ENCODE measurements around the gene C10orf67. TPM values are rescaled to one million over a fixed set of nuclear protein-coding genes. Genes with fewer than 3 reads are reported as not detected.
"Not testable (repeated sequence)": the region's sequence is repeated elsewhere in the genome, so short reads cannot be mapped to it uniquely, and the experiment has no call there.

Gene C10orf67
- total RNA-seq, 1 donor from 2014 or later: not detected

- no peak overlapping the region for H3K4me3 Mint-ChIP-seq (ENCODE audit: unreplicated experiment)
- no peaks in the 10 kb centered on the region for H3K36me3 Mint-ChIP-seq (ENCODE audit: low read depth)
- H3K27ac Mint-ChIP-seq (ENCODE audit: unreplicated experiment): no peak overlapping the region
- DNase-seq (ENCODE audit: low spot score): no peak
- TF ChIP-seq, protein P1, sequence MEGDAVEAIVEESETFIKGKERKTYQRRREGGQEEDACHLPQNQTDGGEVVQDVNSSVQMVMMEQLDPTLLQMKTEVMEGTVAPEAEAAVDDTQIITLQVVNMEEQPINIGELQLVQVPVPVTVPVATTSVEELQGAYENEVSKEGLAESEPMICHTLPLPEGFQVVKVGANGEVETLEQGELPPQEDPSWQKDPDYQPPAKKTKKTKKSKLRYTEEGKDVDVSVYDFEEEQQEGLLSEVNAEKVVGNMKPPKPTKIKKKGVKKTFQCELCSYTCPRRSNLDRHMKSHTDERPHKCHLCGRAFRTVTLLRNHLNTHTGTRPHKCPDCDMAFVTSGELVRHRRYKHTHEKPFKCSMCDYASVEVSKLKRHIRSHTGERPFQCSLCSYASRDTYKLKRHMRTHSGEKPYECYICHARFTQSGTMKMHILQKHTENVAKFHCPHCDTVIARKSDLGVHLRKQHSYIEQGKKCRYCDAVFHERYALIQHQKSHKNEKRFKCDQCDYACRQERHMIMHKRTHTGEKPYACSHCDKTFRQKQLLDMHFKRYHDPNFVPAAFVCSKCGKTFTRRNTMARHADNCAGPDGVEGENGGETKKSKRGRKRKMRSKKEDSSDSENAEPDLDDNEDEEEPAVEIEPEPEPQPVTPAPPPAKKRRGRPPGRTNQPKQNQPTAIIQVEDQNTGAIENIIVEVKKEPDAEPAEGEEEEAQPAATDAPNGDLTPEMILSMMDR (IDR thresholded peaks at IDR 0.05): no peak
- peaks cover 9% of the 10 kb centered on the region for H3K27me3 Mint-ChIP-seq (ENCODE audit: low read depth)
- H3K9me3 Mint-ChIP-seq (ENCODE audit: low read depth): no peaks in the 10 kb centered on the region
- no peaks in the 10 kb centered on the region for H3K4me1 Mint-ChIP-seq (ENCODE audit: low read depth)
Measured at GRCh38 chr10:23263441-23264164, 81.0 kb downstream of the C10orf67 start.

DNA sequence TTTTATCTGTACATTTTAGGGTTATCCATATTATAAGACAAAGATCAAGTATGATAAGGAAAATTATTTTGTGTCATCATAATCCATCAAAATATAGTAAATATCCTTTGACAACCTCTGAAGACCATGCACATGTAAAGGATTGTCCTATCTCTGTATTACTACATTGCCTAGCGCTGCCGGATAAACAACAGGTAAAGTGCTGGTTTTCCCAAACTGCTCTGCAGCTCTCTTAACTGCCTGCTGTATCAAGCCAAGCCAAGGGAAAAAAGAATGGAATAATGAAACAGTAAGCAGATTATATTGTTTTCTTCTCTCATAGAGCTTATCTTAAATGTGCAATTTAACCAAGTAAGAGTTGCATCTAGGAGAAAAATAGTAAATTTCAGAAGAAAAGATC, 81.7 kb downstream of the C10orf67 start:
- Mint-ChIP-seq H3K36me3 (ENCODE audit: low read depth) (no peaks in the 10 kb centered on the region), H3K4me3 (ENCODE audit: unreplicated experiment) (no peak overlapping the region), H3K27ac (ENCODE audit: unreplicated experiment) (no peak overlapping the region), H3K27me3 (ENCODE audit: low read depth) (peaks cover 9% of the 10 kb centered on the region), H3K9me3 (ENCODE audit: low read depth) (no peaks in the 10 kb centered on the region), H3K4me1 (ENCODE audit: low read depth) (no peaks in the 10 kb centered on the region)
- TF ChIP-seq, protein P1 (IDR thresholded peaks at IDR 0.05): no peak
- DNase-seq (ENCODE audit: low spot score): no peak

DNA sequence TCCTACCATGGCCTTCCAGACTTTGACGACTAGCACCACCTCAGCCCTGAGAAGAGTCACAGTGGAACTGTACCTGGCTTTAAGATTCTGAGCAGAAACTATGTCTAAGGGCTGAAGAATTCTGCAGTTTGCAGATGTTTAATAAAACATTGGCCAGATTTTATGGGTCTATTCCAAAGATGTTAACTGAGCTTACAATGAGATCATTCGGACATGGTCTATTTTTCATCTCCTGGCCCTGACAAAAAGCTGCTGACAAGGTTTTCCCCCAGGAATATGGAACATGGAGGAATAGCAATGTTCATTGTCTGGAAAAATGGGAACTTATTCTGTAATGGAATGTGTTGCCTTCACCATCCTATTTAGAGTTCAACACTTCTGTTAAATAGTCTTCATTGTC, 86.1 kb downstream of the C10orf67 start:
- H3K4me3 Mint-ChIP-seq (ENCODE audit: unreplicated experiment): no peak overlapping the region
- no peak overlapping the region for H3K27ac Mint-ChIP-seq (ENCODE audit: unreplicated experiment)
- H3K4me1 Mint-ChIP-seq (ENCODE audit: low read depth): no peaks in the 10 kb centered on the region
- no peak for DNase-seq (ENCODE audit: low spot score)
- H3K9me3 Mint-ChIP-seq (ENCODE audit: low read depth): no peaks in the 10 kb centered on the region
- no peaks in the 10 kb centered on the region for H3K36me3 Mint-ChIP-seq (ENCODE audit: low read depth)
- H3K27me3 Mint-ChIP-seq (ENCODE audit: low read depth): peaks cover 10% of the 10 kb centered on the region
- TF ChIP-seq, protein P1 (IDR thresholded peaks at IDR 0.05): no peak

GRCh38 chr10:23253780-23254179, 90.8 kb downstream of the C10orf67 start:
- no peaks in the 10 kb centered on the region for H3K36me3 Mint-ChIP-seq (ENCODE audit: low read depth)
- no peaks in the 10 kb centered on the region for H3K4me1 Mint-ChIP-seq (ENCODE audit: low read depth)
- TF ChIP-seq, protein P1 (IDR thresholded peaks at IDR 0.05): no peak

DNA sequence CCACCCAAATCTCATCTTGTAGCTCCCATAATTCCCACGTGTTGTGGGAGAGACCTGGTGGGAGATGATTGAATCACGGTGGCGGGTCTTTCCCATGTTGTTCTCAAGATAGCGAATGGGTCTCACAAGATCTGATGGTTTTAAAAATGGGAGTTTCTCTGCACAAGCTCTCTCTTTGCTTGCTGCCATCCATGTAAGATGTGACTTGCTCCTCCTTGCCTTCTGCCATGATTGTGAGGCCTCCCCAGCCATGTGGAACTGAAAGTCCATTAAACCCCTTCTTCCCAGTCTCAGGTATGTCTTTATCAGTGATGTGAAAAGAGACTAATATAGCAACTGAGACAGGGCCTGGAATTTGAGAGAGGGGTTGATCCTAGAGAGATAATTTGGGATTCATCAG, 91.7 kb downstream of the C10orf67 start:
- not testable (repeated sequence) for DNase-seq (ENCODE audit: low spot score); H3K27ac Mint-ChIP-seq (ENCODE audit: unreplicated experiment); H3K36me3 Mint-ChIP-seq (ENCODE audit: low read depth); H3K4me3 Mint-ChIP-seq (ENCODE audit: unreplicated experiment); H3K4me1 Mint-ChIP-seq (ENCODE audit: low read depth); H3K27me3 Mint-ChIP-seq (ENCODE audit: low read depth); H3K9me3 Mint-ChIP-seq (ENCODE audit: low read depth)

More at GRCh38 chr10:23253780-23254179, 90.8 kb downstream of the C10orf67 start:
- H3K4me3 Mint-ChIP-seq (ENCODE audit: unreplicated experiment): no peak overlapping the region
- no peak for DNase-seq (ENCODE audit: low spot score)
- H3K27me3 Mint-ChIP-seq (ENCODE audit: low read depth): peaks cover 3% of the 10 kb centered on the region
- H3K9me3 Mint-ChIP-seq (ENCODE audit: low read depth): no peaks in the 10 kb centered on the region
- no peak overlapping the region for H3K27ac Mint-ChIP-seq (ENCODE audit: unreplicated experiment)

DNA sequence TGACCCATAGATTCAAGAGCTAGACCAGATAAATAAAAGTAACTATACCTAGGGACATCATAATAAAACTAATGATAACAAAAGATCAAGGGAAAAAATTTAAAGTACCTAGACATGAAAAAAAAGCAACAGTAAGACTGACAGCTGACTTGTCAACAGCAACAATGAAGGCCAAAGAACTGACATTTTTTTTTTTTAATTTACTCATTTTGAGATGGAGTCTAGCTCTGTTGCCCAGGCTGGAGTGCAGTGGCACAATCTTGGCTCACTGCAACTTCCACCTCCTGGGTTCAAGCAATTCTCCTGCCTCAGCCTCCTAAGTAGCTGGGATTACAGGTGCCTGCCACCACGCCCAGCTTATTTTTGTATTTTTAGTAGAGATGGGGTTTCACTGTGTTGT, 102.8 kb downstream of the C10orf67 start:
- H3K27me3 Mint-ChIP-seq (ENCODE audit: low read depth); H3K4me3 Mint-ChIP-seq (ENCODE audit: unreplicated experiment); H3K36me3 Mint-ChIP-seq (ENCODE audit: low read depth); H3K27ac Mint-ChIP-seq (ENCODE audit: unreplicated experiment); DNase-seq (ENCODE audit: low spot score); H3K4me1 Mint-ChIP-seq (ENCODE audit: low read depth): not testable (repeated sequence)
- H3K9me3 Mint-ChIP-seq (ENCODE audit: low read depth): peaks cover 25% of the 10 kb centered on the region
